ENCODE measurements around the gene PRSS58. TPM values are rescaled to one million over a fixed set of nuclear protein-coding genes. Genes with fewer than 3 reads are reported as not detected.

Gene PRSS58
- total RNA-seq, 1 experiment from 2014 or later: not detected

GRCh38 chr7:142272841-142273240, 15.0 kb upstream of the PRSS58 start:
- no peaks in the 10 kb centered on the region for H3K36me3 ChIP-seq (ENCODE audit: insufficient read depth, low read length, poor library complexity, severe bottlenecking)
- BruUV-seq (replicated peaks): no TSS peak
- H3K4me1 ChIP-seq (ENCODE audit: insufficient read depth, low read length, poor library complexity, severe bottlenecking): no peaks in the 10 kb centered on the region
- H3K27me3 ChIP-seq (replicated peaks; ENCODE audit: insufficient read depth, low read depth, low read length, poor library complexity): peaks cover 4% of the 10 kb centered on the region
- no peak overlapping the region for H3K4me3 ChIP-seq (ENCODE audit: low read depth, low read length, poor library complexity, severe bottlenecking)
- CTCF ChIA-PET: no interaction called here
- intact Hi-C loops (cut with micrococcal nuclease; ENCODE audit: unreplicated experiment): no loop called here
- no peaks in the 10 kb centered on the region for H3K9me3 ChIP-seq (ENCODE audit: low read depth, low read length, poor library complexity, severe bottlenecking)
- H3K27ac ChIP-seq (ENCODE audit: low read depth, low read length, poor library complexity, severe bottlenecking): no peak overlapping the region
- POLR2A ChIA-PET (ENCODE audit: low non-redundant PET): no interaction called here
- TF ChIP-seq, protein P1, sequence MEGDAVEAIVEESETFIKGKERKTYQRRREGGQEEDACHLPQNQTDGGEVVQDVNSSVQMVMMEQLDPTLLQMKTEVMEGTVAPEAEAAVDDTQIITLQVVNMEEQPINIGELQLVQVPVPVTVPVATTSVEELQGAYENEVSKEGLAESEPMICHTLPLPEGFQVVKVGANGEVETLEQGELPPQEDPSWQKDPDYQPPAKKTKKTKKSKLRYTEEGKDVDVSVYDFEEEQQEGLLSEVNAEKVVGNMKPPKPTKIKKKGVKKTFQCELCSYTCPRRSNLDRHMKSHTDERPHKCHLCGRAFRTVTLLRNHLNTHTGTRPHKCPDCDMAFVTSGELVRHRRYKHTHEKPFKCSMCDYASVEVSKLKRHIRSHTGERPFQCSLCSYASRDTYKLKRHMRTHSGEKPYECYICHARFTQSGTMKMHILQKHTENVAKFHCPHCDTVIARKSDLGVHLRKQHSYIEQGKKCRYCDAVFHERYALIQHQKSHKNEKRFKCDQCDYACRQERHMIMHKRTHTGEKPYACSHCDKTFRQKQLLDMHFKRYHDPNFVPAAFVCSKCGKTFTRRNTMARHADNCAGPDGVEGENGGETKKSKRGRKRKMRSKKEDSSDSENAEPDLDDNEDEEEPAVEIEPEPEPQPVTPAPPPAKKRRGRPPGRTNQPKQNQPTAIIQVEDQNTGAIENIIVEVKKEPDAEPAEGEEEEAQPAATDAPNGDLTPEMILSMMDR (conservative IDR thresholded peaks at IDR 0.05; ENCODE audit: low read depth, low read length): no peak
- no peak for TF ChIP-seq EZH2 (IDR thresholded peaks at IDR 0.05; ENCODE audit: borderline replicate concordance, low read depth, low read length, poor library complexity, severe bottlenecking)
- DNase-seq (ENCODE audit: low spot score): no peak

DNA sequence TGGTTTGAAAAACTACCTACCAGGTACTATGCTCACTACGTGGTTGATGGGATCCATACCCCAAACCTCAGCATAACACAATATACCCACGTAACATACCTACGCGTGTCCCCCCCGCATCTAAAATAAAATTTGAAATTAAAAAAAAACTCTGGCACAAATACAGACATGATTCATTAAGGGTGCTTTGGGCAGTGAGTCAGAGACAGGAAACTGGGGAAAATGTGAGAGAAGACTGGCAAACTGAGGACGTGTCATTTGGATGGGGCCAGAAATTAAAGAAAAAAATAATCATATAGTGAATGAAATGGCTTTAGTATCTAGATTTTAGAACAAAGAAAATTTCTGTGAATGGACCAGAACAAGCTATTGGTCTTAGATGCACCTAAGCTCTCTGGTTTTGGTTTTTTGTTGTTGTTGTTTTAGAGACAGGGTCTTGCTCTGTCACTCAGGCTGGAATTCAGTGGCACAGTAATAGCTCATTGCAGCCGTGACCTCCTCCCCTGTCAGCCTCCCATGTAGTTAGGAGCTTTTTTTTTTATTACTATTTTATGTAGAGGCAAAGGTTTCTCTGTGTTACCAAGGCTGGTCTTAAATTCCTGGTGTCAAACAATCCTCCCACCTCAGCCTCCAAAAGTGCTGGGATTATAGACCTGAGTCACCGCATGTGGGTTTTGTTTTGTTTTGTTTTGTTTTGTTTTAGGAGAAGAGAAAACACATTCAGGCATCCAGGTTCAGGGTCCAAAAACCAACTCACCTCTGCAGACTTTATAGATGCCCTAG, 5.9 kb upstream of the PRSS58 start:
- BruUV-seq (replicated peaks): no TSS peak
- TF ChIP-seq, protein P1 (conservative IDR thresholded peaks at IDR 0.05; ENCODE audit: low read depth, low read length): no peak
- TF ChIP-seq EZH2 (IDR thresholded peaks at IDR 0.05; ENCODE audit: borderline replicate concordance, low read depth, low read length, poor library complexity, severe bottlenecking): no peak
- Histone ChIP-seq H3K27ac (ENCODE audit: low read depth, low read length, poor library complexity, severe bottlenecking) (no peak overlapping the region), H3K9me3 (ENCODE audit: low read depth, low read length, poor library complexity, severe bottlenecking) (no peaks in the 10 kb centered on the region), H3K27me3 (replicated peaks; ENCODE audit: insufficient read depth, low read depth, low read length, poor library complexity) (no peaks in the 10 kb centered on the region), H3K4me1 (ENCODE audit: insufficient read depth, low read length, poor library complexity, severe bottlenecking) (no peaks in the 10 kb centered on the region), H3K4me3 (ENCODE audit: low read depth, low read length, poor library complexity, severe bottlenecking) (no peak overlapping the region), H3K36me3 (ENCODE audit: insufficient read depth, low read length, poor library complexity, severe bottlenecking) (no peaks in the 10 kb centered on the region)
- intact Hi-C loops (cut with micrococcal nuclease; ENCODE audit: unreplicated experiment): no loop called here
- POLR2A ChIA-PET (ENCODE audit: low non-redundant PET): no interaction called here
- CTCF ChIA-PET: no interaction called here
- DNase-seq (ENCODE audit: low spot score): no peak

GRCh38 chr7:142250705-142251104, 7.2 kb downstream of the PRSS58 start:
- intact Hi-C loops (cut with micrococcal nuclease; ENCODE audit: unreplicated experiment): no loop called here
- Histone ChIP-seq H3K27ac (ENCODE audit: low read depth, low read length, poor library complexity, severe bottlenecking) (no peak overlapping the region), H3K36me3 (ENCODE audit: insufficient read depth, low read length, poor library complexity, severe bottlenecking) (no peaks in the 10 kb centered on the region), H3K4me3 (ENCODE audit: low read depth, low read length, poor library complexity, severe bottlenecking) (no peak overlapping the region), H3K9me3 (ENCODE audit: low read depth, low read length, poor library complexity, severe bottlenecking) (no peaks in the 10 kb centered on the region), H3K27me3 (replicated peaks; ENCODE audit: insufficient read depth, low read depth, low read length, poor library complexity) (no peaks in the 10 kb centered on the region), H3K4me1 (ENCODE audit: insufficient read depth, low read length, poor library complexity, severe bottlenecking) (no peaks in the 10 kb centered on the region)
- no peak for TF ChIP-seq EZH2 (IDR thresholded peaks at IDR 0.05; ENCODE audit: borderline replicate concordance, low read depth, low read length, poor library complexity, severe bottlenecking)
- TF ChIP-seq, protein P1 (conservative IDR thresholded peaks at IDR 0.05; ENCODE audit: low read depth, low read length): no peak
- POLR2A ChIA-PET (ENCODE audit: low non-redundant PET): no interaction called here
- no TSS peak for BruUV-seq (replicated peaks)
- CTCF ChIA-PET: no interaction called here
- DNase-seq (ENCODE audit: low spot score): no peak
